WTC11 (cell line): ENCODE data around the gene PPP1R15B. TPM values are rescaled to one million over a fixed set of nuclear protein-coding genes. Genes with fewer than 3 reads are reported as not detected.

Experiments
- ATAC-seq: fragments of 200-7000 bp; cut with Tn5 transposase; 2 replicates; pipeline ENCODE4 v1.10.0; 2021; ENCODE audit warnings: mild to moderate bottlenecking, moderate library complexity
- CTCF ChIA-PET: fragments of 300-600 bp; sonication (Branson Sonifier 250); formaldehyde crosslinking; loops from one replicate; lab custom pipeline; 2021; ENCODE audit warnings: antibody characterized with exemption; lab: Charles Lee
- POLR2A ChIA-PET: fragments of 350-600 bp; sonication (Branson Sonifier 250); formaldehyde crosslinking; loops from one replicate; lab custom pipeline; 2021; ENCODE audit warnings: antibody characterized with exemption; lab: Charles Lee
- DNase-seq: peaks from one replicate; pipeline ENCODE4 v3.0.0; 2021; ENCODE audit warnings: low spot score
- H3K27ac Mint-ChIP-seq: 2 replicates; pipeline ENCODE4 v1.8.0; 2021; ENCODE audit warnings: mixed read lengths
- H3K27me3 Mint-ChIP-seq: 2 replicates; pipeline ENCODE4 v1.8.0; 2021; ENCODE audit warnings: low read depth, mild to moderate bottlenecking, moderate library complexity, mixed read lengths
- H3K36me3 Mint-ChIP-seq: 2 replicates; pipeline ENCODE4 v1.8.0; 2021; ENCODE audit warnings: mixed read lengths
- H3K4me1 Mint-ChIP-seq: 2 replicates; pipeline ENCODE4 v1.8.0; 2022; ENCODE audit warnings: mixed read lengths
- H3K4me3 Mint-ChIP-seq: 2 replicates; pipeline ENCODE4 v1.8.0; 2021; ENCODE audit warnings: mild to moderate bottlenecking, moderate library complexity, mixed read lengths
- H3K9me3 Mint-ChIP-seq: 2 replicates; pipeline ENCODE4 v1.8.0; 2021; ENCODE audit warnings: mixed read lengths
- ATF1 ChIP-seq: sonication (generic); formaldehyde crosslinking; IDR thresholded peaks from 2 replicates; pipeline ENCODE4 v1.8.1; 2023; ENCODE audit warnings: mild to moderate bottlenecking, moderate library complexity, missing genetic modification reagents
- ATF3 ChIP-seq: sonication (generic); formaldehyde crosslinking; conservative IDR thresholded peaks from 2 replicates; pipeline ENCODE4 v1.8.1; 2022; ENCODE audit warnings: mild to moderate bottlenecking, missing genetic modification reagents
- CREB1 ChIP-seq: sonication (generic); formaldehyde crosslinking; IDR thresholded peaks from 2 replicates; pipeline ENCODE4 v1.8.0; 2023; ENCODE audit warnings: mild to moderate bottlenecking, missing genetic modification reagents
- CREM ChIP-seq: sonication (generic); formaldehyde crosslinking; IDR thresholded peaks from 2 replicates; pipeline ENCODE4 v1.8.1; 2022; ENCODE audit warnings: mild to moderate bottlenecking, missing genetic modification reagents, moderate library complexity
- CTCF ChIP-seq: fragments of 200-600 bp; IDR thresholded peaks from 2 replicates; pipeline ENCODE4 v1.8.0; 2022; ENCODE audit warnings: antibody characterized with exemption
- FOXJ3 ChIP-seq: sonication (generic); formaldehyde crosslinking; IDR thresholded peaks from 2 replicates; pipeline ENCODE4 v1.9.0; 2021; ENCODE audit warnings: missing genetic modification reagents, mild to moderate bottlenecking, borderline replicate concordance
- GABPB1 ChIP-seq: sonication (generic); formaldehyde crosslinking; IDR thresholded peaks from 2 replicates; pipeline ENCODE4 v1.8.1; 2023; ENCODE audit warnings: mild to moderate bottlenecking, missing genetic modification reagents
- GTF2I ChIP-seq: fragments of 250-450 bp; sonication (Bioruptor Pico); conservative IDR thresholded peaks from 2 replicates; pipeline ENCODE4 v1.4.0; 2021; ENCODE audit warnings: mild to moderate bottlenecking
- HMGXB4 ChIP-seq: sonication (generic); formaldehyde crosslinking; IDR thresholded peaks from 2 replicates; pipeline ENCODE4 v1.8.1; 2023; ENCODE audit warnings: mild to moderate bottlenecking, moderate library complexity, missing genetic modification reagents
- KAT7 ChIP-seq: sonication (generic); formaldehyde crosslinking; IDR thresholded peaks from 2 replicates; pipeline ENCODE4 v1.8.1; 2023; ENCODE audit warnings: missing genetic modification reagents, mild to moderate bottlenecking, borderline replicate concordance
- NFATC4 ChIP-seq: fragments of 250-450 bp; sonication (Bioruptor Pico); IDR thresholded peaks from 2 replicates; pipeline ENCODE4 v1.9.0; 2021; ENCODE audit warnings: mild to moderate bottlenecking
- NR2C2 ChIP-seq: sonication (generic); formaldehyde crosslinking; IDR thresholded peaks from 2 replicates; pipeline ENCODE4 v1.8.0; 2022; ENCODE audit warnings: mild to moderate bottlenecking, missing genetic modification reagents
- SOX15 ChIP-seq: fragments of 250-450 bp; sonication (Bioruptor Pico); IDR thresholded peaks from 2 replicates; pipeline ENCODE4 v1.9.0; 2021; ENCODE audit warnings: mild to moderate bottlenecking
- STAT6 ChIP-seq: sonication (generic); formaldehyde crosslinking; conservative IDR thresholded peaks from 2 replicates; pipeline ENCODE4 v1.8.1; 2023; ENCODE audit warnings: mild to moderate bottlenecking, low read depth, missing genetic modification reagents, moderate library complexity
- TEAD1 ChIP-seq: sonication (generic); formaldehyde crosslinking; IDR thresholded peaks from 2 replicates; pipeline ENCODE4 v1.8.0; 2022; ENCODE audit warnings: mild to moderate bottlenecking, missing genetic modification reagents
- TEAD4 ChIP-seq: sonication (generic); formaldehyde crosslinking; IDR thresholded peaks from 2 replicates; pipeline ENCODE4 v1.8.0; 2022; ENCODE audit warnings: mild to moderate bottlenecking, missing genetic modification reagents
- TP53 ChIP-seq: sonication (generic); formaldehyde crosslinking; IDR thresholded peaks from 2 replicates; pipeline ENCODE4 v1.8.1; 2023; ENCODE audit warnings: mild to moderate bottlenecking, missing genetic modification reagents
- ZNF121 ChIP-seq: sonication (generic); formaldehyde crosslinking; IDR thresholded peaks from 2 replicates; pipeline ENCODE4 v1.8.0; 2023; ENCODE audit warnings: missing genetic modification reagents
- ZNF232 ChIP-seq: sonication (generic); formaldehyde crosslinking; IDR thresholded peaks from 2 replicates; pipeline ENCODE4 v1.8.0; 2022; ENCODE audit warnings: mild to moderate bottlenecking, missing genetic modification reagents
- ZNF263 ChIP-seq: sonication (generic); formaldehyde crosslinking; IDR thresholded peaks from 2 replicates; pipeline ENCODE4 v1.8.1; 2022; ENCODE audit warnings: low read depth, mild to moderate bottlenecking, moderate library complexity, missing genetic modification reagents
- ZNF317 ChIP-seq: sonication (generic); formaldehyde crosslinking; IDR thresholded peaks from 2 replicates; pipeline ENCODE4 v1.8.1; 2023; ENCODE audit warnings: low read depth, mild to moderate bottlenecking, moderate library complexity, missing genetic modification reagents, borderline replicate concordance
- ZNF416 ChIP-seq: fragments of 250-450 bp; sonication (Bioruptor Pico); IDR thresholded peaks from 2 replicates; pipeline ENCODE4 v1.9.0; 2021; ENCODE audit warnings: mild to moderate bottlenecking, inconsistent platforms
- total RNA-seq: library from RNA; stranded (reverse); gene quantifications from 3 replicates; pipeline ENCODE4 v1.2.3, GENCODE V29; 2021
- TF ChIP-seq, protein P1 (sequence below): sonication (generic); formaldehyde crosslinking; IDR thresholded peaks from 2 replicates; pipeline ENCODE4 v1.8.1; 2022; ENCODE audit warnings: mild to moderate bottlenecking, missing genetic modification reagents, moderate library complexity, borderline replicate concordance
- TF ChIP-seq, protein P2 (sequence below): sonication (generic); formaldehyde crosslinking; IDR thresholded peaks from 2 replicates; pipeline ENCODE4 v1.8.0; 2022; ENCODE audit warnings: mild to moderate bottlenecking, missing genetic modification reagents

The PPP1R15B gene
- total RNA-seq, 1 experiment from 2014 or later = 47.7 TPM

- POLR2A ChIA-PET = no interaction called here
- no peak for ATAC-seq
Measured at GRCh38 chr1:204416589-204417073, 5.0 kb upstream of the PPP1R15B start.

GRCh38 chr1:204415351-204415750 is 3.7 kb upstream of the PPP1R15B start:
- POLR2A ChIA-PET = no interaction called here
- CTCF ChIA-PET = interaction anchor here (1.5 kb wide), 1 partner anchor 88 kb away, joined by 3 read pairs; no protein-coding TSS in a partner anchor
- Mint-ChIP-seq H3K4me1 (peaks cover 16% of the 10 kb centered on the region), H3K27me3 (no peaks in the 10 kb centered on the region), H3K27ac (no peak overlapping the region), H3K36me3 (peaks cover 3% of the 10 kb centered on the region; the same call in 1 of the 2 replicates)
- ATAC-seq (no peak), DNase-seq (no peak)
- TF ChIP-seq CREM (CRISPR knock-in tag) (no peak), TEAD1 (CRISPR knock-in tag) (no peak), NFATC4 (no peak)
- TF ChIP-seq, all 79 proteins: peak for 0
- Mint-ChIP-seq H3K4me3 (no peak overlapping the region), H3K9me3 (no peaks in the 10 kb centered on the region)

More at GRCh38 chr1:204416589-204417073, 5.0 kb upstream of the PPP1R15B start:
- CTCF ChIA-PET = interaction anchor here (1.3 to 1.6 kb wide), 2 partner anchors 14 to 19 kb away, joined by 4 to 12 read pairs; no protein-coding TSS in a partner anchor
- DNase-seq = no peak
- Mint-ChIP-seq H3K27me3 (no peaks in the 10 kb centered on the region), H3K9me3 (no peaks in the 10 kb centered on the region), H3K4me1 (peaks cover 17% of the 10 kb centered on the region), H3K27ac (no peak overlapping the region), H3K36me3 (no peaks in the 10 kb centered on the region), H3K4me3 (no peak overlapping the region)
- TF ChIP-seq KAT7 (CRISPR knock-in tag) = no peak
- TF ChIP-seq ZNF263 = no peak
- no peak for TF ChIP-seq ZNF416
- TF ChIP-seq TEAD4 = no peak
- TF ChIP-seq, protein P1, sequence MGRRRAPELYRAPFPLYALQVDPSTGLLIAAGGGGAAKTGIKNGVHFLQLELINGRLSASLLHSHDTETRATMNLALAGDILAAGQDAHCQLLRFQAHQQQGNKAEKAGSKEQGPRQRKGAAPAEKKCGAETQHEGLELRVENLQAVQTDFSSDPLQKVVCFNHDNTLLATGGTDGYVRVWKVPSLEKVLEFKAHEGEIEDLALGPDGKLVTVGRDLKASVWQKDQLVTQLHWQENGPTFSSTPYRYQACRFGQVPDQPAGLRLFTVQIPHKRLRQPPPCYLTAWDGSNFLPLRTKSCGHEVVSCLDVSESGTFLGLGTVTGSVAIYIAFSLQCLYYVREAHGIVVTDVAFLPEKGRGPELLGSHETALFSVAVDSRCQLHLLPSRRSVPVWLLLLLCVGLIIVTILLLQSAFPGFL (CRISPR knock-in tag) = no peak

GRCh38 chr1:204414016-204414415 is 2.4 kb upstream of the PPP1R15B start:
- POLR2A ChIA-PET = no interaction called here
- peaks cover 12% of the 10 kb centered on the region for H3K4me1 Mint-ChIP-seq
- CTCF ChIA-PET = interaction anchor here (0.8 to 1.7 kb wide), 3 partner anchors 16 to 393 kb away, joined by 3 to 9 read pairs (median 3); no protein-coding TSS in a partner anchor
- H3K4me3 Mint-ChIP-seq = no peak overlapping the region
- ATAC-seq (no peak), DNase-seq (no peak)
- H3K9me3 Mint-ChIP-seq = no peaks in the 10 kb centered on the region
- peaks cover 15% of the 10 kb centered on the region for H3K36me3 Mint-ChIP-seq
- no peaks in the 10 kb centered on the region for H3K27me3 Mint-ChIP-seq
- TF ChIP-seq ZNF232 (CRISPR knock-in tag) (no peak), ATF3 (no peak), CTCF (no peak), HMGXB4 (CRISPR knock-in tag) (no peak), ATF1 (CRISPR knock-in tag) (no peak), STAT6 (CRISPR knock-in tag) (no peak), FOXJ3 (no peak), CREB1 (no peak), GTF2I (no peak), SOX15 (no peak), ZNF317 (no peak), NR2C2 (CRISPR knock-in tag) (no peak), TP53 (CRISPR knock-in tag) (no peak), GABPB1 (CRISPR knock-in tag) (no peak), ZNF121 (no peak)
- TF ChIP-seq, protein P2, sequence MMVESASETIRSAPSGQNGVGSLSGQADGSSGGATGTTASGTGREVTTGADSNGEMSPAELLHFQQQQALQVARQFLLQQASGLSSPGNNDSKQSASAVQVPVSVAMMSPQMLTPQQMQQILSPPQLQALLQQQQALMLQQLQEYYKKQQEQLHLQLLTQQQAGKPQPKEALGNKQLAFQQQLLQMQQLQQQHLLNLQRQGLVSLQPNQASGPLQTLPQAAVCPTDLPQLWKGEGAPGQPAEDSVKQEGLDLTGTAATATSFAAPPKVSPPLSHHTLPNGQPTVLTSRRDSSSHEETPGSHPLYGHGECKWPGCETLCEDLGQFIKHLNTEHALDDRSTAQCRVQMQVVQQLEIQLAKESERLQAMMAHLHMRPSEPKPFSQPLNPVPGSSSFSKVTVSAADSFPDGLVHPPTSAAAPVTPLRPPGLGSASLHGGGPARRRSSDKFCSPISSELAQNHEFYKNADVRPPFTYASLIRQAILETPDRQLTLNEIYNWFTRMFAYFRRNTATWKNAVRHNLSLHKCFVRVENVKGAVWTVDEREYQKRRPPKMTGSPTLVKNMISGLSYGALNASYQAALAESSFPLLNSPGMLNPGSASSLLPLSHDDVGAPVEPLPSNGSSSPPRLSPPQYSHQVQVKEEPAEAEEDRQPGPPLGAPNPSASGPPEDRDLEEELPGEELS (CRISPR knock-in tag) = no peak
- peak overlapping the region; percentile 15; the same call in 1 of the 2 replicates for H3K27ac Mint-ChIP-seq
